Kidney (tissue), 14 donors: ENCODE data around the gene TEX10. TPM values are rescaled to one million over a fixed set of nuclear protein-coding genes. Genes with fewer than 3 reads are reported as not detected.

ENCODE experiments used
- DNase-seq, 5 donors: peaks; one replicate each; pipeline ENCODE4 v3.0.0-alpha.2; 2013 to 2020
- FAIRE-seq: peaks from 2 replicates; lab custom pipeline; 2012; peaks lifted over from hg19 to GRCh38; lab: Jason Lieb, UNC
- H3K27ac ChIP-seq, 2 donors: one replicate each; pipeline ENCODE4 v1.7.0; 2013; ENCODE audit warnings: low read depth in 2 of 2, low read length in 2 of 2, inconsistent platforms in 1 of 2
- H3K27me3 ChIP-seq: one replicate; pipeline ENCODE4 v1.7.1; 2013; ENCODE audit warnings: low read length, inconsistent platforms; ENCODE audit not compliant: control insufficient read depth, insufficient read depth
- H3K36me3 ChIP-seq, 3 donors: one replicate each; pipeline versions ENCODE4 v1.7.0 to v1.7.1; 2013; ENCODE audit warnings: low read length in 3 of 3, control low read depth in 1 of 3, inconsistent platforms in 1 of 3; ENCODE audit not compliant: insufficient read depth in 3 of 3, control insufficient read depth in 2 of 3
- H3K4me1 ChIP-seq, 3 donors: one replicate each; pipeline versions ENCODE4 v1.7.0 to v1.7.1; 2013; ENCODE audit warnings: low read length in 3 of 3, inconsistent platforms in 1 of 3, low read depth in 1 of 3; ENCODE audit not compliant: control insufficient read depth in 2 of 3, insufficient read depth in 2 of 3
- H3K4me3 ChIP-seq, 3 donors: one replicate each; pipeline versions ENCODE4 v1.7.0 to v1.8.1; 2013; ENCODE audit warnings: low read length in 3 of 3, control low read depth in 1 of 3, inconsistent platforms in 1 of 3
- H3K9ac ChIP-seq, 3 donors: one replicate each; pipeline versions ENCODE4 v1.7.0 to v1.7.1; 2013; ENCODE audit warnings: low read length in 3 of 3, control low read depth in 1 of 3, inconsistent platforms in 1 of 3
- H3K9me3 ChIP-seq, 3 donors: one replicate each; pipeline versions ENCODE4 v1.7.0 to v1.7.1; 2013; ENCODE audit warnings: low read length in 3 of 3, control low read depth in 1 of 3, inconsistent platforms in 1 of 3; ENCODE audit not compliant: control insufficient read depth in 2 of 3, insufficient read depth in 1 of 3
- intact Hi-C: fragments of 100-400 bp; cut with DNase I; formaldehyde crosslinking; loops from one replicate; pipeline ENCODE4 v1.11.1; 2022
- polyA plus RNA-seq: library from polyadenylated mRNA; stranded (reverse); fragments of 350-450 nt; fragmentation: Illumina TruSeq; extraction: RNeasy Lipid Tissue Mini Kit (QIAGEN cat#74804); gene quantifications from one replicate; pipeline ENCODE4 v1.2.3, GENCODE V29; 2014; ENCODE audit warnings: low read depth, low replicate concordance; ENCODE audit not compliant: insufficient read depth
- total RNA-seq: library from RNA; stranded (reverse); fragmentation: NEBNext Ultra II Directional; extraction: Animal tissue kit (Norgen Biotek cat#: 25700); gene quantifications from one replicate; pipeline ENCODE4 v1.2.1, GENCODE V29; 2021
- TF ChIP-seq, protein P1 (sequence below): IDR thresholded peaks from 3 replicates; pipeline ENCODE4 v1.5.1; 2012; ENCODE audit warnings: mild to moderate bottlenecking, moderate library complexity, borderline replicate concordance; ENCODE audit not compliant: insufficient read depth; ENCODE audit errors: extremely low read depth
- donor health status: control.
- donor health status: control.
- donor health status: control.
- donor health status: control.
- donor health status: control.
- donor health status: DM: yes; HTN: yes; CAD: no.
- donor health status: Normal renal cell carcinoma (clear cell type).

TEX10 gene
- total and polyA plus RNA-seq, 2 donors from 2014 or later, result 6.8 to 12.1 TPM

DNA sequence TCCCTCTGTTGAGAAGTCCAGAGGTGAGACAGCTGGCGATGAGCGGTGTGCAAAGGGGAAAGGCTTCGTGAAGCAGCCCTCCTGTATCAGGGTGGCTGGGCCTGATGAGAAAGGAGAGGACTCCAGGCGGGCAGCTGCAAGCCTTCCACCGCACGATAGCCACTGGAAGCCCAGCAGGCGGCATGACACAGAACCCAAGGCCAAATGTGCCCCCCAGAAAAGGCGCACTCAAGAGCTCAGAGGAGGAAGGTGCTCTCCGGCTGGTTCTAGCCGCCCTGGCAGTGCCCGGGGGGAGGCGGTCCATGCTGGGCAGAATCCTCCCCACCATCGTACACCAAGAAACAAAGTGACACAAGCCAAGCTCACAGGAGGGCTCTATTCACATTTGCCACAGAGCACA, 60.3 kb downstream of the TEX10 start:
- FAIRE-seq (no peak), DNase-seq (no peak)
- peaks cover 0 to 4% (median 2%) of the 10 kb centered on the region in 3 donors for H3K9me3 ChIP-seq
- TF ChIP-seq, protein P1, sequence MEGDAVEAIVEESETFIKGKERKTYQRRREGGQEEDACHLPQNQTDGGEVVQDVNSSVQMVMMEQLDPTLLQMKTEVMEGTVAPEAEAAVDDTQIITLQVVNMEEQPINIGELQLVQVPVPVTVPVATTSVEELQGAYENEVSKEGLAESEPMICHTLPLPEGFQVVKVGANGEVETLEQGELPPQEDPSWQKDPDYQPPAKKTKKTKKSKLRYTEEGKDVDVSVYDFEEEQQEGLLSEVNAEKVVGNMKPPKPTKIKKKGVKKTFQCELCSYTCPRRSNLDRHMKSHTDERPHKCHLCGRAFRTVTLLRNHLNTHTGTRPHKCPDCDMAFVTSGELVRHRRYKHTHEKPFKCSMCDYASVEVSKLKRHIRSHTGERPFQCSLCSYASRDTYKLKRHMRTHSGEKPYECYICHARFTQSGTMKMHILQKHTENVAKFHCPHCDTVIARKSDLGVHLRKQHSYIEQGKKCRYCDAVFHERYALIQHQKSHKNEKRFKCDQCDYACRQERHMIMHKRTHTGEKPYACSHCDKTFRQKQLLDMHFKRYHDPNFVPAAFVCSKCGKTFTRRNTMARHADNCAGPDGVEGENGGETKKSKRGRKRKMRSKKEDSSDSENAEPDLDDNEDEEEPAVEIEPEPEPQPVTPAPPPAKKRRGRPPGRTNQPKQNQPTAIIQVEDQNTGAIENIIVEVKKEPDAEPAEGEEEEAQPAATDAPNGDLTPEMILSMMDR, result no peak
- no peaks in the 10 kb centered on the region for H3K27me3 ChIP-seq
- H3K27ac ChIP-seq, result no peak overlapping the region
- no peak overlapping the region for H3K9ac ChIP-seq
- no peaks in the 10 kb centered on the region for H3K4me1 ChIP-seq
- peaks cover 7 to 58% (median 15%) of the 10 kb centered on the region in 3 donors for H3K36me3 ChIP-seq
- no peak overlapping the region for H3K4me3 ChIP-seq
- intact Hi-C loops, result no loop called here

DNA sequence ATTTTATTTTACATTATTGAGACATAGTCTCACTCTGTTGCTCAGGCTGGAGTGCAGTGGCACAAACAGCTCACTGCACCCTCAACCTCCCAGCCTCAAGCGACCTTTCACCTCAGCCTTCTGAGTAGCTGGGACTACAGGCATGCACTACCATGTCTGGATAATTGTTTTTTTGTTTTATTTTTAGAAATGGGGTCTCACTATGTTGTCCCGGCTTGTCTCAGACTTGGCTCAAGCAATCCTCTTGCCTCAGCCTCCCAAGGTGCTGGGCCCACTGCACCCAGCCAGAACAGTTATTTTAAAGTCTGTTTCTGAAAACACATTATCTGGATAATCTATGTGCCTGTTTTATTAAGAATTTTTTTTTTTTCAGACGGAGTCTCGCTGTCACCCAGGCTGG, 62.0 kb downstream of the TEX10 start:
- Histone ChIP-seq H3K4me3 (no peak overlapping the region), H3K9ac (no peak overlapping the region), H3K9me3 (peaks cover 0 to 10% (median 2%) of the 10 kb centered on the region in 3 donors), H3K4me1 (no peaks in the 10 kb centered on the region), H3K36me3 (peaks cover 11 to 55% (median 13%) of the 10 kb centered on the region in 3 donors), H3K27ac (no peak overlapping the region), H3K27me3 (no peaks in the 10 kb centered on the region)
- DNase-seq, result no peak
- TF ChIP-seq, protein P1, result no peak
- no peak for FAIRE-seq
- intact Hi-C loops, result no loop called here

DNA sequence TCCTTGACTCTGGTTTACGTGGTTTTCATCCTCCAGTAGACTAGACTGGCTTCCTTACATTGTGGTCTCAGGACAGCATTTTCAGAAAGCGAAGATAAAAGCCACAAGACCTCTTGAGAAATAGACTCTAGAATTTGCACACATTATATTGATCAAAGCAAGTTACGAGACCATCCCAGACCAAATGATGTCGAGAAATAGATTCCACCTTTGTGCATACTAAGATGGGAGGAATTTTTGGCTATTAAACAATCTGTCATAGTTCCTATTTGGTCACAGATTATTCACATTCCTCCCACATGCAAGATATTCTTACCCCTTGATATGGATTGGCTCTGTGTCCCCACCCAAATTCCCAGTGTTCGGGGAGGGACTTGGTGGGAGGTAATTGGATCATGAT, 65.6 kb downstream of the TEX10 start:
- Histone ChIP-seq H3K9ac (no peak overlapping the region), H3K27me3 (no peaks in the 10 kb centered on the region), H3K4me1 (no peaks in the 10 kb centered on the region), H3K4me3 (no peak overlapping the region), H3K9me3 (peaks cover 0 to 25% (median 2%) of the 10 kb centered on the region in 3 donors), H3K36me3 (peaks cover 9 to 42% (median 16%) of the 10 kb centered on the region in 3 donors), H3K27ac (no peak overlapping the region)
- TF ChIP-seq, protein P1, result no peak
- intact Hi-C loops, result no loop called here
- DNase-seq, result no peak
- no peak for FAIRE-seq

DNA sequence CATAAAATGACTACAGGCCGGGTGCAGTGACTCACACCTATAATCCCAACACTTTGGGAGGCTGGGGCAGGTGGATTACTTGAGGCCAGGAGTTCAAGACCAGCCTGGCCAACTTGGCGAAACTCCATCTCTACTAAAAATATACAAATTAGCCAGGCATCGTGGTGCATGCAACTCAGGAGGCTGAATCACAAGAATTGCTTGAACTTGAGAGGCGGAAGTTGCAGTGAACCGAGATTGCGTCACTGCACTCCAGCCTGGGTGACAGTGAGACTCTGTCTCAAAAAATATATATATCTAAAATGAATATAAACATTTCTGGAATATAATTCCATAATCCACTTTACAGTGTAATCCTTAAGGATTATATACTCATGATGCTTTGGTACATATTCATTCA, 66.5 kb downstream of the TEX10 start:
- FAIRE-seq (no peak), DNase-seq (no peak)
- Histone ChIP-seq H3K4me1 (no peaks in the 10 kb centered on the region), H3K27ac (no peak overlapping the region), H3K4me3 (no peak overlapping the region), H3K9ac (no peak overlapping the region), H3K36me3 (peaks cover 9 to 33% (median 14%) of the 10 kb centered on the region in 3 donors), H3K27me3 (no peaks in the 10 kb centered on the region), H3K9me3 (peaks cover 0 to 25% (median 2%) of the 10 kb centered on the region in 3 donors)
- intact Hi-C loops, result no loop called here
- TF ChIP-seq, protein P1, result no peak
